GM21360 (cell line): ENCODE results near the gene MUC4.

Experiments used
- ATAC-seq: cut with Tn5 transposase; IDR thresholded peaks from one replicate; pipeline ENCODE4 v1.9.1; 2021; ENCODE audit warnings: mild to moderate bottlenecking, moderate library complexity; ENCODE audit not compliant: unreplicated experiment

Gene MUC4

GRCh38 chr3:195701042-195701915 lies 110.5 kb downstream of the MUC4 start:
- no peak for ATAC-seq

DNA sequence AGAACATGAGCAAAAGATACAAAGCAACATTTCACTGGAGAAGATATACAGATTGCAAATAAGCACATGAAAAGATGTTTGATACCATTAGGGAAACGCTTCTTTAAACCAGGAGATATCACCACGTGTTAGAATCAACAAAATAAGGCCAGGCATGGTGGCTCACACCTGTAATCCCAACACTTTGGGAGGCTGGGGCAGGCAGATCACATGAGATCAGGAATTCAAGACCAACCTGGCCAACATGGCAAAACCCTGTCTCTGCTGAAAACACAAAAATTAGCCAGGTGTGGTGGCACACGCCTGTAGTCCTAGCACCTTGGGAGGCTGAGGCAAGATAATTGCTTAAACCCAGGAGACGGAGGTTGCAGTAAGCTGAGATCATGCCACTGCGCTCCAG lies 111.4 kb downstream of the MUC4 start:
- no peak for ATAC-seq

GRCh38 chr3:195699860-195700259 lies 111.9 kb downstream of the MUC4 start:
- ATAC-seq: no peak

DNA sequence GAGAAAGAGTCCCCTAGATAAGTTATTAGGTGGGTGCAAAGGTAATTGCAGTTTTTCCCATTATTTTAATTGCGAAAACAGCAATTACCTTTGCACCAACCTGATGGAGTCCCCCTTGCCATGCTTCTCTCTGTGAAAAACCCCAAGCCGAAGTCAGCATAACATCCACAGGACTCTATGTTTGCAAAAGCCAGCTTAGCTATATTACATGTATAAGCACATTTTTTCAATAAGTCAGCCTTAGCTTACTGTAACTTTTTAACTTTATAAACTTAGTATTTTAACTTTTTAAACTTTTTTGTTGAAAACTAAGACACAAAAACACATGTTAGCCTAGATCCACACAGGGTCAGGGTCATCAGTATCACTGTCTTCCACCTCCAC lies 112.3 kb downstream of the MUC4 start:
- ATAC-seq: no peak

GRCh38 chr3:195698647-195699387 lies 112.9 kb downstream of the MUC4 start:
- ATAC-seq: no peak

- ATAC-seq: no peak
These were observed 113.4 kb downstream of the MUC4 start for GRCh38 chr3:195698325-195698646.

GRCh38 chr3:195697582-195698324 lies 114.0 kb downstream of the MUC4 start:
- ATAC-seq: no peak
